D341Med (cell line): Measurements from ENCODE around the gene DHDDS.
"Not testable (repeated sequence)": the region's sequence is repeated elsewhere in the genome, so short reads cannot be mapped to it uniquely, and the experiment has no call there.

Experiments used
- DNase-seq: peaks from one replicate; pipeline ENCODE4 v3.0.0; 2012; ENCODE audit warnings: low spot score

Gene DHDDS

GRCh38 chr1:26477446-26478152, 45.5 kb downstream of the DHDDS start:
- DNase-seq, result no peak

GRCh38 chr1:26478159-26478558, 46.0 kb downstream of the DHDDS start:
- DNase-seq, result no peak

DNA sequence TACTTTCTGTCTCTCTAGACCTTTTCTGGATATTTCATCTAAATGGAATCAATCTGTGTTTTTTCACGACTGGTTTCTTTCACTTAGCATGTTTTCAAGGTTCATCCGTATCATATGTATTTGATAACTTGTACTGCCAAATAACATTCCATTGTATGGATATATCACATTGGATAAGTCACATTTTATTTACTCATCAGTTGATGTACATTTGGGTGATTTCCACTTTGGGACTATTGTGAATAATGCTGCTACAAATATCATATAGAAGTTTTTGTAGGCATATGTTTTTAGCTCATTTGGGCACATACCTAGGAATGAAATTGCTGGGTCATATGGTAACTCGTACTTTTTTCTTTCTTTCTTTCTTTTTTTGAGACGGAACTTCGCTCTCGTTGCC, 46.9 kb downstream of the DHDDS start:
- no peak for DNase-seq

- no peak for DNase-seq
These were observed 50.8 kb downstream of the DHDDS start for GRCh38 chr1:26482921-26483320.

DNA sequence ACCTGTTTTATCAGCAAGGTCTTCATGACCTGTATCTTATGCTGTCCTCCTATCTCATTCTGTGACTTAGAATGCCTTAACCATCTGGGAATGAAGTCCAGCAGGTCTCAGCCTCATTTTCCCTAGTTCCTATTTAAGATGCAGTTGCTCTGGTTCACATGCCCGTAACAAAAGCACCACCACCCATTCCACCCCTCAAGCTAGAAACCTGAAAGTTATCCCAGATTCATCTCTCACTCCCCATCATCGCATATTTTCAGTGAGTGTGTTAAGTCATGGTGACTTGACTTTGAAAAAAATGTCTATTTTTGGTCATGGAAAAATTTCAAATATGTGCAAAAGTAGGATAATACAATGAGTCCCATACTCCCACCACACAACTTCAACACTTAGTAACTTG, 51.9 kb downstream of the DHDDS start:
- no peak for DNase-seq

DNA sequence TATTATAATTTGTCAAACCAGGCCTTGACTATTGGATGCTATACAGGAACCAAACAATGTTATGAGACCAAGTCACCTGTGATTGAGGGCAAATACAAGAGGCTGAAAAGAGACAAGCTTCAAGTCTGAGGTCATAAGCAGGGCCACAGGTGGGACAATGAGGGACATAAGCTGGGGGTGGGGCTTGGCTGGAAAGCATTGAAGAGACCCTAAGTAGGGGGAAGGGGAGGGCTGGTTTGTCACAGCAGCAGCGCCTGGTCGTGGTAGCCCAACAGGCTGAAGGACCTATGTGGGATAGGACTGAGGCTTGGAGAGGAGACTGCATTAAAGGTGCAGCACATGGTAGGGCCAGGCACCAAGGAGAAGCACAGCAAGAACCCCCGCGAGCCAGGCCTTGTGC, 58.0 kb downstream of the DHDDS start:
- DNase-seq, result no peak

DNA sequence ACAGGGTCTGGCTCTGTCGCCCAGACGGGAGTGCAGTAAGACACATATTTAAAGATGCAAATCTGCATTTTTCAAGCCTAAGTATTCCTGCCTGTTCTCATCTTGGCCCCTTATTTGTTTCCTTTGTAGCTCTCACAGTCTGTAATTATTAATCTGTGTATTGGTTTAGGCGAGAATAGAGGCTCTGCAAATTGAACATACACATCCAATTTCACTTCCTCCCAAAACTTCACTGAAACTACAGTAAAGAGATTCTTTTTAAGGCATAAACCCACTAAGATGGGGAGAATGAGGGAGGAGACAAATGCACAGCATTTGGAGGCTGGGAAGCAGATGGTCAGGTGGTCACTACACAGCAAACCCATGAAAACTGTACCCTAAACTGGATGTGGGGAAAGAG, 61.1 kb downstream of the DHDDS start:
- no peak for DNase-seq

- DNase-seq, result no peak
These were observed 61.8 kb downstream of the DHDDS start for GRCh38 chr1:26493938-26494337.

GRCh38 chr1:26496861-26497260, 64.7 kb downstream of the DHDDS start:
- DNase-seq, result no peak

DNA sequence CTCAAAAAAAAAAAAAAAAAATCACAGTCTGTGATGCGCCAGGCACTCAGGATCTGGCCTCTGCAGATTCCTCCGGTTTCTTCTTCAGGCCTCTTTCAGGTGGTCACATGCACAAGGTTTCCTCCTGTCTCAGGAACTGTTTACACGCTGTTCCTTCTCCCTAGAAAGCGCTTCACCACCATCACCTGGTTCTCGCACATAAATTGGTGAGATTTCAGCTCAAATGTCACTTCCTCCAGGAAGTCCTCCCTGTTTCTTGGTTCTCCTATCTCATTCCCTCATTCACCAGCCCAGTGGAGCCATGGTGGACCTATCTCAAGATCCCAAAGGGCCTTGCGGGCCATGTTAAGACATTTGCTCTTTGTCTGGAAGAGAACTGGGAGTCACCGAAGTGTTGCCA, 66.8 kb downstream of the DHDDS start:
- DNase-seq, result no peak

DNA sequence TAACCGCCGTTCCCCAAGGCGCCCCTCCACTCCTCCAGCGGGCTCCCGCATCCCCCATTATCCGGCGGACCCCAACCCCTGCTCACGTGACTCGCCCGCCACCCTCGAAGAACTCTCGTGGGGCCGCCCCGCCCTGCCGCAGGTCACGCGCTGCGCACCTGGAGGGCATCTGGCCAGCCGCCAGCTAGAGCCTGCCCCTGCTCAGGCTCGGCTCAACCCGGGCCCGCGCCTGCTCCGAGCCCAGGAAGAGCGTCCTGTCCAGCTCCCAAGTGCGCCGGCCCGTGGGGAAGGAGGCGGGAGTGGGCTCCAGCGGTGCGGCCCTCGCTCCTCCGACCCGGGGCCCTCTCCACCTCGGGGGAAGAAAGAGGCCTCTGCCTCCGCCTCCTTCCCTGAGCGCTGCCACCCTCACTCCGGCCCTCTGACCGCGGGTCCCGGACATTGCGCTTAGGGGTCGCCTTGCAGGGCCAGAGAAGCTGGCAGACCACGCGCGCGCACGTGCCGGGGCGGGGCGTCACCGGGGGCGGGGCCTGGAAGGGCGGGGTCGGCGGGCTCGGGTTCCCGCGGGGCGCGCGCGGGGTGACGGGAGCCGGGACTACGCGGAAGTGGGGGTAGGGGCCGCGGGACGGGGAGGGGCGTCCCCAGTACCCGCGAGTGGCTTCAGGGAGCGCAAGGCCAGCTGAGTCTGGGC, 68.5 kb downstream of the DHDDS start:
- peak; percentile 96 for DNase-seq

DNA sequence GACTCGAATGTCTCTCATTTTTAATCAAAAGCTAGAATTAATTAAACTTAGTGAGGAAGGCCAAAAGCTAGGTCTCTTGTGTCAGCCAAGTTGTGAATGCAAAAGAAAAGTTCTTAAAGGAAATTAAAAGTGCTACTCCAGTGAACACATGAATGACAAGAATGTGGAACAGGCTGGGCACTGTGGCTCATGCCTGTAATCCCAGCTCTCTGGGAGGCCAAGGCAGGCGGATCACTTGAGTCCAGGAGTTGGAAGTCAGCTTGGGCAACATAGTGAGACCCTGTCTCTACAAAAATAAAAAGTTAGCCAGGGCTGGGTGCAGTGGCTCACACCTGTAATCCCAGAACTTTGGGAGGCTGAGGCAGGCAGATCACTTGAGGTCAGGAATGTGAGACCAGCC, 78.6 kb downstream of the DHDDS start:
- not testable (repeated sequence) for DNase-seq

DNA sequence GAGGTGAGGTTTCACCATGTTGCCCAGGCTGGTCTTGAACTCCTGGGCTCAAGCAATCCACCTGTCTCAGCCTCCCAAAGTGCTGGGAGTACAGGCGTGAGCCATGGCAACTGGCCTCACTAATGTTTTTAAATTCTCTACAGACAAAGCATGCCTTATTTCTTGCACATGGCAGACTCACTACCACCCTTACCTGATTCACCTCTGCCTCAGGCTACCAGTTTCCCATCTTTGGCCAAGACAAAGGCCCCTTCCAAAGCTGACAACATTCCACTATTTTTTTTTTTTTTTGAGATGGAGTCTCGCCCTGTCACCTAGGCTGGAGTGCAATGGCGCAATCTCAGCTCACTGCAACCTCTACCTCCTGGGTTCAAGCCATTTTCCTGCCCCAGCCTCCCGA, 83.7 kb downstream of the DHDDS start:
- not testable (repeated sequence) for DNase-seq

GRCh38 chr1:26516987-26517765, 85.1 kb downstream of the DHDDS start:
- no peak for DNase-seq

GRCh38 chr1:26517766-26518049, 85.6 kb downstream of the DHDDS start:
- no peak for DNase-seq

- no peak for DNase-seq
These were observed 86.2 kb downstream of the DHDDS start for GRCh38 chr1:26518355-26518754.

GRCh38 chr1:26520339-26520738, 88.2 kb downstream of the DHDDS start:
- no peak for DNase-seq
